Inflammatory macrophage treated with lipopolysaccharide for 1 hour (primary cell): ENCODE data around the gene UNK.
A peak's percentile ranks its signal among the peaks of the same experiment; 100 is the strongest.
"Not testable (repeated sequence)": the region's sequence is repeated elsewhere in the genome, so short reads cannot be mapped to it uniquely, and the experiment has no call there.

ENCODE experiments used
- DNase-seq, 2 donors: peaks; one replicate each; pipeline ENCODE4 v3.0.0-alpha.2; 2020 to 2022

UNK gene

DNA sequence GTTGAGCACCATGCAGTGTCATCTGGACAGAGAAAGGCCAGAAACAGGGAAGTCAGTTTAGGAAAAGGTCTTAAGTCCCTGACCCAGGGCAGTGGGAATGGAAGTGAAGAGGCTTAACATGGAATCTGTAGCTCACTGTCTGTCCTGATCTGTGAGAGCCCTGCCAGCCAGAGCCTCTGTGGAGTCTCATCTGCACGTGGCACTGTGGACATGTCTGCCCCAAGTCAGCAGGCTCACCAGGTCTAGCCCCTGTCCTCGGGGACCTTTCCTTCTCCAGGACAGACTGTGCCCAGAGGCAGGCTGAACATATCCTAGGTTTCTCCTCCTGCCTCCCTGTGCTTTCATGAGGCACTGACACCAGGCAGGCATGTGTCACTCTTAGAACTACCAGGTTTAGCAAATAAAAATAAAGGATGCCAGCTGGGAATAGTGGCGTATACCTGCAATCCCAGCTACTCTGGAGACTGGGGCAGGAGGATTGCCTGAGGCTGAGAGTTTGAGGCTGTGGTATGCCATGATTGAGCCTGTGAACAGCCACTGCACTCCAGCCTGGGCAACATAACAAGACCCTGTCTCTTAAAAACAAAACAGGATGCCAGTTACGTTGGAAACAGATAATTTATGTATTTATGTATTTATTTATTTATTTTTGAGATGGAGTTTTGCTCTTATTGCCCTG is 22.4 kb downstream of the UNK start:
- DNase-seq, result no peak

DNA sequence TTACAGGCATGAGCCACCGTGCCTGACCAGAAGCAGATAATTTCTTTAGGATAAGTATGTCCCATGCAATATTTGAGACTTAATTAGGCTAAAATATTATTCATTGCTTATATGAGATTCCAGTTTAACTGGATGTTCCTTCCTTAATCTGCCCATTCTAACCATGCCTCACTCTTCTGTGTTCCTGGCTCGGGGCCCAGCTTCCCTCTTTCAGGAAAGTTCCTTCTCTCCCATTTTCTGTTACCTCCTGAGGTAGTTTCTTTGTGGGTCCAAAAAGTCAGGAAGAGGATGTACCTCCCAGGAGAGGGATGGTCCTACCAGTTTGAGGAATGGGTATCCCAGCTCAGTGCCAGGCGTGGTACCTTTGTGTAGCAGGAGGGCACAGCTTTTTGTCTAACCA is 23.3 kb downstream of the UNK start:
- DNase-seq, result no peak

DNA sequence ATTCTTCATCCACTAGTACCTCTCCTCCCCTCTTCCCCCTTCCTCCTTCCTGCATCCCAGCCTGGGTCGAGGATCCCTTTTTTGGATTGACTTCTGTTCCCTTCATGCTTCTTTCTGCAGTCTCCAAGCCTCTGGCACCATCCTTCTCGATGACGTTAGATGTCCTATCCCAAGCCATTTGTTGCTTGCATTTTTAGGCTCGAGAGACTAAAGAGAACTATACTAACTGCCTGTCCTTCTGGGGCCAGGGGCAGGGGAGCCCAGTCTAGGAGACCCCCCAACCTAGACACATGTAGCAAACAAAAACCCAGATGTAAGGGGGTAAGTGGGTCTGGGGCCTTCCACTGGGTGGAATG is 23.9 kb downstream of the UNK start:
- DNase-seq, result no peak

DNA sequence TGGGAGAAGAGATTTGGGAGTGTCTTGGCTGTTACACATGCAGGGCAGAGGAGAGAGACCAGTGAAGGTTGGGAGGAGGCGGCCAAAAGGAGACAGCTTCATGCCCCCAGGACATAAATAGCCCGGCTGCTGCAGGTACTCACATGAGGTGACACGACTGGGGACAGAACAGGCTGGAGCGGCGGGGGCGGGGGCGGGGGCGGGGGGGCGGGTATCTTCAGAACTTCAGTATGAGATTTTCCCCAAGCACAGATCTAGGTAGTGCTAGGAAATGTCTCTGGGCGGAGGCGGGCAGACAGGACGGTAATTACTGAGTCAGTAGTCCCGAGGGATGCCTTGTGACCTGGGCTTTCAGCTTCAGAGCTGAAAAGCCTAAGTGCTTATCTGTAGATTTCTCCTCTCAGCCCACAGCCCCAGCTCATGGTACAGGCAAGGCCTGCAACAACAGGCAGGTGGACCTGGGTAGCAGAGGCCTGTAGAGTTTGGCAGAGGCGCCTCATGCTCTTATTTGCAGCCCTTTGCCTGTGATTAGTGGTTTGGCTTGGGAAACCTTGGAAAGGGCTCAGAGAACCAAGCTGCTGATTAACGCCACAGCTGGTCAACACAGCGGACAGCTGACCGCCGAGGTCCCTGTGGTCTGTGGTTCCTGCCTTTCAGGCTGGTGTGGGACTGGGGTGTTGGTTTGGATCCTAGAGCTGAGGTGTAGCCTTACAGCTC is 24.5 kb downstream of the UNK start:
- peak in 1 of 2 donors; percentile 19 for DNase-seq

DNA sequence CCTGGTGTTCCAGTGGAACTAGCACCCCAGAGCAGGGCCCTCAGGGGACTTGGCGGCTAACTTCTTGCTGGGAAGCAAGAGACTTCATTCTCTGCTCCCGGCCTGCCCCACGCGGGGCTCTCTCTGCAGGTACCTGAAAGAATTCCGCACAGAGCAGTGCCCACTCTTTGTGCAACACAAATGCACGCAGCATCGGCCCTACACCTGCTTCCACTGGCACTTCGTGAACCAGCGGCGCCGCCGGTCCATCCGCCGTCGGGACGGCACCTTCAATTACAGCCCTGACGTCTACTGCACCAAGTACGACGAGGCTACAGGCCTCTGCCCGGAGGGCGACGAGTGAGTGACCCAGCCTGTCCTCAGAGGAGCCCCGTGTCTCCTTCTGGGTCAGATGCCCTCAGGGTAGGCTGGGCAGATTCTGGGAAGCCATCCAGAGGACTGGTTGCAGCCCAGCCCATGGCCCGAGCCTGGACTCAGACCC is 25.1 kb downstream of the UNK start:
- DNase-seq, result no peak

DNA sequence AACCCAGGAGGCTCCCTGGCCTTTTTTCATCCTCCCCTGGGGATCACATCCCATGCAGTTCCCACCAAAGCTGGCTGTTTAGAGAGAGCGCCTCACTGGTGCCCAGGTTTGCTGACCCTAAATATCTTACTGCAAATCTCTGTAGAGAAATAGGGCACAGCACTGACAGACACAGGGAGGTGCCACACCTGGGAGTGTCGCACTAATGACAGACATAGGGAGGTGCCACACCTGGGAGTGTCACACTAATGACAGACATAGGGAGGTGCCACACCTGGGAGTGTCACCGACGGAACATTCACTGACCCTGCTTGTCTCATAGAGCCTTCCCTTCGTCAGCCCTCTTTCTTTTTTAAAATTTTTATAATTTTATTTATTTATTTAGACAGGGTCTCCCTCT is 25.6 kb downstream of the UNK start:
- no peak for DNase-seq

DNA sequence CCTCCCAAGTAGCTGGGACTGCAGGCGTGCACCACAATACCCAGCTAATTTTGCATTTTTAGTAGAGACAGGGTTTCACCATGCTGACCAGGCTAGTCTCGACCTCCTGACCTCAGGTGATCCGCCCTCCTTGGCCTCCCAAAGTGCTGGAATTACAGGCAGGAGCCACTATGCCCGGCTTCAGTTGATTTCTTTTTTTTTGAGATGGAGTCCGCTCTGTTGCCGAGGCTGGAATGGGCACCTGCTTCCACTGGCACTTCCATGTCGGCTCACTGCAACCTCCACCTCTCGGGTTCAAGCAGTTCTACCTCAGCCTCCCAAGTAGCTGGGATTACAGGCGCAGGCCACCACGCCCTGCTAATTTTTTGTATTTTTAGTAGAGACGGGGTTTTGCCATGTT is 26.1 kb downstream of the UNK start:
- not testable (repeated sequence) for DNase-seq

DNA sequence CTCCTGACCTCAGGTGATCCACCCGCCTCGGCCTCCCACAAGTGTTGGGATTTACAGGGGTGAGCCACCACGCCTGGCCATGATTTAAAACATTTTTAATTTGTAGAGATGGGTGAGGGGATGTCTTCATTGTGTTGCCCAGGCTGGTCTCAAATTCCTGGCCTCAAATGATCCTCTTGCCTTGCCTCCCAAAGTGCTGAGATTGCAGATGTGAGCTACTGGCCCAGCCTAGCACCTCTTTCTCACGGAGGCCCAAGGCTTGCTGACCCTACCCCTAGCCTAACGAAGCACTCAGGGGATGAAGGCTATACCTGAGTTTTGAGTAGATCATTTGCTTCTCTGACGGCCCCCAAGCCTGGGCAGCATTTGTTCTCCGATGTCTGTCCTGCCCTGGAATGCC is 26.6 kb downstream of the UNK start:
- no peak for DNase-seq

DNA sequence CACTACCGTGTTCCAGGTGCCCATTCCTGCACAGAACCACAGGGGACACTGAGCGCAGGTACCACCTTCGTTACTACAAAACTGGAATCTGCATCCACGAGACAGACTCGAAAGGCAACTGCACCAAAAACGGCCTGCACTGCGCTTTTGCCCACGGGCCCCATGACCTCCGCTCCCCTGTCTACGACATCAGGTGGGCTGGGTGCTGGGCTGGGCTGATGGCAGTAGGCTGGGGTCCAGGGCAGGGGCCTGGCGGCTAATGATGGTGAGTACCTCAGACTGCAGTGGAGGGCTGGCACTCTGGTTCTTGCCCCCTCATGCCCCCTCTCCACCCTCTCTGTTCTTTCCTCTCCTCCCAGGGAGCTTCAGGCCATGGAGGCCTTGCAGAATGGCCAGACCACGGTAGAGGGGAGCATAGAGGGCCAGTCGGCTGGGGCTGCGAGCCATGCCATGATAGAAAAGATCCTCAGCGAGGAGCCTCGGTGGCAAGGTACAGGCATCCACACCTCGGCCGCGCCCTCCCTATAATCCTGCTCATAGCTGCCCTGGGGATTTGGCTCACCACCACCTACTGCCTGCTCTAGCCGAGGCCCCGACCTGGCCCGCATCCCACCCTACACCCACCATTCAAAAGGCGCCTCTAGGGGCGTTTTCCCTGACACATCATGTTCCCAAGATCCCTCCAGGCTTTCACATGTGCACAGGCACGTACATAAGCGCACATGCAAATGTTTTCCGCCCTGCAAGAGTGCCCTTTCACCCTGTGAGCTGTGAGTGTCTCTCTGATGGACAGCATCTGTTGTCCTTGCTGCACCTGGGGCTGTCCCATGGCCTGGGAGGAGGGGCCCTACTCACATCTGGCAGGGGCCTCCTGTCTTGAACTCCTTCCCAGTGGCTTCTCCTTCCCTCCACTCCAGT is 27.7 kb downstream of the UNK start:
- no peak for DNase-seq

DNA sequence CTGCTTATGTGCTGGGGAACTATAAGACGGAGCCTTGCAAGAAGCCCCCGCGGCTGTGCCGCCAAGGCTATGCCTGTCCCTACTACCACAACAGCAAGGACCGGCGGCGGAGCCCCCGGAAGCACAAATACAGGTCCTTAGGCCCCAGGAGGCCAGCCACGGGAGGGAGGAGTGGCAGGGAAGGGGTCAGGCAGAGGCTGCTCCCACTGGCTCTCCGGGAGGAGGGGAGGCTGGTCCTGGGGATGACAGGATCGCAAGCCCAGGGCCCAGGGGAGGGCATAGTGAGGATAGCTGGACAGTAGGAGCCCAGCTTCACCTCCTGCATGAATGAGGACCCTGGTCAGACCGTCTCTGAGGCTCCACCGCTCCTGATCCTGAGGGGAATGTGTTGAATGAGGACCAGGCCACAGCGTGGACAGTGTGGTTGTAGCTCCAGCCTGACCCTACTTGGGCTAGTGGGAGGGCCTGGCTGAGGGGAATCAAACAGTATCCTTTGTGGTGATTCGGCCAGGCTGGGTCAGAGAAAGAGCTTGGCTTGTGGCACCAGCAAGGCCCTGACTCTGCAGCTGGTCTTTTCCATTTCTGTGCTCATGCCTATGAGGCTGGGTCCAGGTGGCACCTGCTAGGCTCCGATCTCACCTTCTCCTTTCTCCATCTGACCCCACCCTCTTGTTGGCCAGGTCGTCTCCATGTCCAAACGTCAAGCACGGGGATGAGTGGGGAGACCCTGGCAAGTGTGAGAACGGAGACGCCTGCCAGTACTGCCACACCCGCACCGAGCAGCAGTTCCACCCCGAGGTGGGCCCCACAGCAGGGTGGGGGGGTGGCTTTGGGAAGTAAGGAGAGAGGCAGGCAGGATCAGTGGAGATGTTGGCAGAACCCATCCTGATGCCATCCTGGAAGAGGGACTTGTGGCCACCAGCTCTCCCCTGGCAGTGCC is 28.7 kb downstream of the UNK start:
- DNase-seq, result no peak

DNA sequence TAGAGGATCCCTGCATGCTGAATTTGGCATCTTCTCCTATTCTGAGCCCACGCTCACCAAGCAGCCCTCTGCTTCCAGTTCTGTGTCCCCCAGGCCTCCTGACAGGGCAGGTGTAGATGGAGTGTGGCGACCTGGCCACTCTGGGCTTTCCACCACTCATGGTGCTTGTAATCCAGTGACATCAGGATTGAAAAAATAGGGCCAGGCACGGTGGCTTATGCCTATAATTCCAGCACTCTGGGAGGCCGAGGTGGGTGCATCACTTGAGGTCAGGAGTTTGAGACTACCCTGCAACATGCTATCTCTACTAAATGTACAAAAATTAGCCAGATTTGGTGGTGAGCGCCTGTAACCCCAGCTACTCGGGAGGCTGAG is 29.4 kb downstream of the UNK start:
- DNase-seq, result no peak

DNA sequence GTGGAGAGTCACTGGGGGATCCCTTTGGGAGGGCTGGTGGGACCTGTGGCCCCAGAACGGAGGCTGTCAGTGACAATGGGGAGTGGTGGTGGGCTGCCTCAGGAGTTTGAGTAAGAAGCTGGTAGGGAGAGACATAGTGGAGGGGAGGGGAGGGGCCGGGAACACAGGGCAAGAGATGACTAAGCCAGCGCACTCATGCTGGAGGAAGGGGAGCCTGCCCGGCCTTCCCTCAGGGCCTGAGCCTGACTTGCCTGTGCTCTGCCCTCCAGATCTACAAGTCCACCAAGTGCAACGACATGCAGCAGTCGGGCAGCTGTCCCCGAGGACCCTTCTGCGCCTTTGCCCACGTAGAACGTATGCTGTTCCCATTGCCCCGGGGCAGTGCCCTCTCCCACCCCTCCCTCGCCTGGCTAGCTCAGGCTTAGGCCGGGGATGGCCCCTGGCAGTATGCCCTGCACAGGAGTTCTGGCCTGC is 30.3 kb downstream of the UNK start:
- DNase-seq, result no peak

DNA sequence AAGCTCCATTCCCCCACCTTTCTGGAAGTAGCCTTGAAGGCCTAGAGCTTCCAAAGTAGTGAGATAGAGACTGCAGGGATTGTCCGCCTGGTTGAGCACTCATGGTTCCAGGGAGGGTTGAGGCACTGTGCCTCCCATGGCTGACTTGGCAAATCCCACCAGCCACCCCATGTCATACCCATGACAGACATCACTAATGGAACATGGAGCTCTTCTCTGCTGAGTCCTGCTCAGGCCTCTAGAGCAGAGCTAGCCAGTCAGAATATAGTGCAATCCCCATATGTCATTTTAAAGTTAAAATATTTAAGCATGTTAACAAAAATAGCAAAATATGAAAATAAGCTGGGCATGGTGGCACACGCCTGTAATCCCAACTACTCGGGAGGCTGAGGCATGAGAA is 30.8 kb downstream of the UNK start:
- DNase-seq, result no peak

DNA sequence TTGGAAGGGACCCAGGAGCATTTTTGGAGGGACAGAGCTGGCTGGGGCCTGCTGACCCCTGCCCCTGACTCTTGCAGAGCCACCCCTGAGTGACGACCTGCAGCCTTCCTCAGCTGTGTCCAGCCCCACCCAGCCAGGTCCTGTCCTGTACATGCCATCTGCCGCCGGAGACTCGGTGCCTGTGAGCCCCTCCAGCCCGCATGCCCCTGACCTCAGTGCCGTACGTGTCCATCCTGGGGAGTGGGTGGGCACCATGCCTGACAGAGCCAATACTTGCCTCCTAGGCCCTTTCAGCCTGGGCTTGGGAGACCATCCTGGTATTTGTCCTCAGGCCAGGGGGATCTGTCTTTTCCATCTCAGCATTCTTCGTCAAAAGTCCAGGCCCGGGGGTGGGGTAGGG is 32.1 kb downstream of the UNK start:
- no peak for DNase-seq

DNA sequence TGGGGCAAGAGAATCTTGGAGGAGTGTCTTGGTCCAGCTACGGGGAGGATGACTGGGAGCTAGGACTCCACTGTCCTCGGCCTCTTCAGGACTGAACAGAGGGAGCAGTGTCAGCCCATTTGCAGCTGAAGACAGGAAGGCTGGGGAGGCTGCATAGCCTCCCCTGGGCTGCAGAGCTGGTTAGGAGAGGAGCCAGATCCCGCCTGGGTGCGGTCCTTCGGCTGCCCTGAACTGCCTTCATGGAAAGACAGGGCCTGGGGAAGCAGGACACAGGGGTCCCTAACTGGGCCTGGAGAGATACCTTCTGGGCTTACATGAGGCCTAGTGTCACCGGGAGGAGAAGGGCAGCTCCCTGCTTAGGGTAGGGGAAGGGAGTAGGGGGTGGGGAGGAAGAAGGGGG is 33.0 kb downstream of the UNK start:
- DNase-seq, result no peak

DNA sequence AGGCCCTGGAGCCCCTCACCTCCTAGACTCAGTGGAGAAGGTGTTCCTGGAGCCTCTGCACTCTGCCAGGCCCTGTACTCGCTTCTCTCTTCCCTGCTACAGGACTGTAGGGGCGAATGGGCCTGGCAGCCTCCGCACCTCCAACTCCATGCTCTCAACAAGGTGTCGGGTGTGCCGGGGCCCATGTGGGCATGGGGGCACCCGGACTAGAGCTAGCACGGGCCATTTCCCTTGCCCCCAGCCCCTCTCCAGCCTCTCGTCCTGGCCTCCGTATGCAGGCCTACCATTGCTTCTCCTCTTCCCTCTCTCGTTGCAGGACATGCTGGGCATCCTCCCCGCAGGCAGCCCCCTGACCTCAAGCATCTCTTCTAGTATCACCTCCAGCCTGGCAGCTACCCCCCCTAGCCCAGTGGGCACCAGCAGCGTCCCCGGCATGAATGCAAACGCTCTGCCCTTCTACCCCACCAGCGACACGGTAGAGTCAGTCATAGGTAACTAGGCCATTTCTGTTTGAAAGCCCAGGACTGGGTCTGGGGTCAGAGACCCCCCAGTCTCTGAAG is 33.8 kb downstream of the UNK start:
- no peak for DNase-seq

DNA sequence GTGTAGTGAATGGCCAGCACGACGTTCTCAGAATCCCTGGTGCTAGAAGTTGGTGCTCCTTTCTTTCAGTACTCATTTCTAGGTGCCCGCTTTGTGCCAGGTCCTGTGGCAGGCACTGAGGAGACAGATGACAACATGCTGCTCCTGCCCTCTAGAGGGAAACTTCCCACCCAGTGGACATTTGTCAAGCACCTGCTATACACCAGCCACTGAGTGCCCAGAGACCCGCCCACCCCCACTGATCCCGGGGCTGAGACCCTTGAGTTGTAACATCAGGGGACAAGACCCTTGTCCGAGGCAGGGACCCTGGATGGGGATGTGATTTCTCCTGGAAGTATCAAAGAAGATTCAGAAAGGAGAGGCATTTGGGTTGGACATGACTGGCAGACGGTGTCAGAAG is 34.5 kb downstream of the UNK start:
- DNase-seq, result no peak

DNA sequence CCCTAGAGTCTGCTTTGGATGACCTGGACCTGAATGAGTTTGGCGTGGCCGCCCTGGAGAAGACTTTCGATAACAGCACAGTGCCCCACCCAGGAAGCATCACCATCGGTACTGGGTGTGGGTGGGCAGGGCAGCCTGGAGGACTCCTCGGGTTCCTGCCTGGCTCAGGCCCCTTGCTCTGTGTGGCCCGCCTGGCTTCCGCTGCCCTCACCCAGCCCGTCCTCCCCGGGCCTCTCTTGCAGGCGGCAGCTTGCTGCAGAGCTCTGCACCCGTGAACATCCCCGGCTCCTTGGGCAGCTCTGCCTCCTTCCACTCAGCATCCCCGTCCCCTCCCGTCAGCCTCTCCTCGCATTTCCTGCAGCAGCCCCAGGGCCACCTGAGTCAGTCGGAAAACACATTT is 35.1 kb downstream of the UNK start:
- DNase-seq, result no peak

DNA sequence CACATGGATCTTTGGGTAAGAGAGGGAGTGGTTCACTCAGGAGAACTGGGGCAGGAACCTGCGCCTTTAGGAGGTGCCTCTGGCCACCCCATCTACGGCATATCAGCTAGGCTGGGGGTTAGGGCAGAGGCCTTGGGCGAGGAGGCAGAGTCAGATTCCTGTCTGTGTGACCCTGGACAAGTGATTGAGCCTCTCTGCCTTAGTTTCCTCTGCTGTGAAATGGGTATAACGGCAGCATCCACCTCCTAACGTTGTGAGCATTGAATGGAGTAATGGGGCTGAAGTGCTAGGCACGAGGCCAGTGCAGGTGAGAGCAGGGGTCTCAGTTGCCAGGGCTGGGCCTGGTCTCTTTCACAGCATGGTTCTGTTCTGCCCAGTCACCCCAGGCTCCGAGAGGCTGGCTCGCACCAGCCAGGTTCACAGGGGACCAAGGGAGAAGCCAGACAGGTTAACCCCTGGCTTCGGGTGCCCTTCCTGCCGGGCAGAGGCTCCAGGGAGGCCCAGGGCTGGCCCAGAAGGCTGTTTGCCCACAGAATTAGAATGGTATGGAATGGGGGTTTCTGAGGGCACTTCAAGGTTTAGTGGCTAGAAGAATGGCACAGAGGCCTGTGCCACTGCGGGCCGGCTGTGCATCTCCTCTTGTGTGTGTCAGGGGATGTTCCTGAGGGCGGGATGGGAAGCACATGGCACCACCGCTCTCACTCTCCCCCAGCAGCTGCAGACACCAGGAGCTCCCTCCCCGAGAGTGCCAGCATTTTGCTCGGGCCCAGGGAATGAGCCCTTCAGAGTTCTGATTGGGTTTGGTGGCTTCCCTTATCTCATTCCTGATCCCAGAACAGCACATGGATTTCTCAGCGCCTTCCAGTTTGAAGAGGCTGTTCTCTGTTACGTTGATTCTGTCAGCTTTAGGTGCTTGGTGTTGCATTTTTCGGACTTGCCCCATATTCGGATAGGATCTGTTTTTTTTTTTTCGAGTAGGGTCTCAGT is 35.8 kb downstream of the UNK start:
- DNase-seq, result no peak

DNA sequence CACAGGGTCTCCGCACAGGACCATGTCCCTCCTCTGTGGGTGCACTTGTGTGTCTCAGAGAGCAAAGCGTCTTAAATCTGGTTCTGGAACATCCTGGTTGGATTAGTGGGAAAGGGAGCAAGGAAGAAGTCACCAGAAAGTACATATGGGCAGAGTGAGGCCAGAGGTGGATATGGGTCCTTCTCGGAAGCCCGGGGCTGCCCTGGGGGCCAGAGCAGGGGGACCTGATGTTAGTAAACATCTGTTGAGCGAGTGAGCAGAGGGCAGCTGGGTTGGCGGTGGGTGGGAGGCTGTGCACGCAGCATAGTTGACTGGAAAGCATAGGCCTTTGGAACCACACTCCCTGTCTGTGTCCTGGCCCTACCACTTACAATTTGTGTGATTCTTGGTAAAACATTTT is 36.9 kb downstream of the UNK start:
- no peak for DNase-seq
